GM12878 (cell line): ENCODE results near the gene ZDHHC7. TPM values are rescaled to one million over a fixed set of nuclear protein-coding genes. Genes with fewer than 3 reads are reported as not detected.
"Not testable (repeated sequence)": the region's sequence is repeated elsewhere in the genome, so short reads cannot be mapped to it uniquely, and the experiment has no call there.

Experiments
- ATAC-seq: fragments of 200-7000 bp; cut with Tn5 transposase; 3 replicates; pipeline ENCODE4 v1.9.1; 2020; ENCODE audit warnings: mild to moderate bottlenecking, moderate library complexity
- BruUV-seq: library from RNA; stranded (reverse); fragments of 400-500 nt; replicated peaks from 2 replicates; lab custom pipeline; 2021; lab: Mats Ljungman, UMichigan
- CTCF ChIA-PET: fragments of 300-600 bp; sonication (Branson Sonifier 250); formaldehyde crosslinking; extraction: SDS; loops from one replicate; lab custom pipeline; 2021; ENCODE audit warnings: inconsistent platforms; lab: Yijun Ruan, JAX
- POLR2A ChIA-PET: fragments of 350-600 bp; formaldehyde crosslinking; extraction: SDS; loops from one replicate; lab custom pipeline; 2021; ENCODE audit warnings: inconsistent platforms; lab: Charles Lee
- RAD21 ChIA-PET: fragments of 300-600 bp; sonication (Branson Sonifier 250); formaldehyde crosslinking; loops from one replicate; lab custom pipeline; 2023; ENCODE audit warnings: antibody characterized with exemption; ENCODE audit not compliant: unreplicated experiment; lab: Charles Lee
- SMC1A ChIA-PET: fragments of 300-600 bp; sonication (Branson Sonifier 250); formaldehyde crosslinking; loops from one replicate; lab custom pipeline; 2023; ENCODE audit not compliant: unreplicated experiment, uncharacterized antibody; lab: Charles Lee
- DNase-seq: peaks from one replicate; pipeline ENCODE4 v3.0.0-alpha.2; 2011; ENCODE audit warnings: low read depth, low spot score
- FAIRE-seq: peaks from 3 replicates; lab custom pipeline; 2011; peaks lifted over from hg19 to GRCh38; lab: Jason Lieb, UNC
- H2AFZ ChIP-seq: 2 replicates; pipeline ENCODE4 v1.6.0; 2011; ENCODE audit warnings: low read depth, low read length, control low read depth; ENCODE audit not compliant: control insufficient read depth
- H3K27ac ChIP-seq: 2 replicates; pipeline ENCODE4 v1.5.1; 2011; ENCODE audit warnings: control low read depth; ENCODE audit not compliant: control insufficient read depth, insufficient read depth
- H3K27me3 ChIP-seq, 2 experiments: replicated peaks in 1 of 2; 2 replicates each; pipeline versions ENCODE4 v1.6.0 to v1.6.1; 2011; ENCODE audit warnings: low read length in 1 of 2; ENCODE audit not compliant: control insufficient read depth in 2 of 2, insufficient read depth in 2 of 2
- H3K36me3 ChIP-seq, 2 experiments: 2 replicates each; pipeline ENCODE4 v1.5.1; 2011; ENCODE audit warnings: low read length in 1 of 2; ENCODE audit not compliant: control insufficient read depth in 2 of 2, insufficient read depth in 2 of 2
- H3K4me1 ChIP-seq: 2 replicates; pipeline ENCODE4 v1.6.1; 2011; ENCODE audit warnings: mild to moderate bottlenecking, low read length, moderate library complexity, mixed read lengths; ENCODE audit not compliant: control insufficient read depth, insufficient read depth
- H3K4me2 ChIP-seq: 2 replicates; pipeline ENCODE4 v1.6.0; 2011; ENCODE audit warnings: control low read depth; ENCODE audit not compliant: control insufficient read depth, insufficient read depth
- H3K4me3 ChIP-seq: fragments of 200-600 bp; sonication (generic); 2 replicates; pipeline ENCODE4 v1.5.1; 2016
- H3K79me2 ChIP-seq: 2 replicates; pipeline ENCODE4 v1.6.0; 2011; ENCODE audit warnings: low read length; ENCODE audit not compliant: control insufficient read depth, insufficient read depth
- H3K9ac ChIP-seq: 2 replicates; pipeline ENCODE4 v1.8.0; 2011; ENCODE audit warnings: low read length, control low read depth, mixed read lengths; ENCODE audit not compliant: control insufficient read depth, insufficient read depth
- H3K9me3 ChIP-seq: replicated peaks from 3 replicates; pipeline ENCODE4 v1.5.1; 2011; ENCODE audit warnings: mild to moderate bottlenecking, low read length; ENCODE audit not compliant: control insufficient read depth, insufficient read depth
- H4K20me1 ChIP-seq: 2 replicates; pipeline ENCODE4 v1.6.0; 2011; ENCODE audit not compliant: control insufficient read depth, insufficient read depth
- NKRF ChIP-seq: fragments of 450-650 bp; conservative IDR thresholded peaks from 2 replicates; pipeline ENCODE4 v1.6.1; 2017; ENCODE audit warnings: mild to moderate bottlenecking, moderate library complexity
- WGBS: methylation state at CpG from one replicate; pipeline ENCODE4 v1.1.6; 2016; ENCODE audit warnings: low lambda C conversion rate; ENCODE audit not compliant: insufficient replicate concordance, insufficient coverage; ENCODE audit errors: missing lambda C conversion rate; 5-methylcytosine and 5-hydroxymethylcytosine counted together
- in situ Hi-C: fragments of 300-500 bp; cut with MboI; formaldehyde crosslinking; loops from 9 replicates; pipeline ENCODE4 v1.14.3; 2018; ENCODE audit warnings: mixed read lengths
- intact Hi-C: fragments of 100-400 bp; cut with micrococcal nuclease; formaldehyde crosslinking; loops from one replicate; pipeline ENCODE4 v1.14.2; 2022; ENCODE audit not compliant: unreplicated experiment
- polyA plus RNA-seq, 11 experiments: library from polyadenylated mRNA; depleted of rRNA in 4 of 11; unstranded in 6 of 11; stranded (reverse) in 5 of 11; fragments of >200 nt; fragmentation: Nextera tagmentation in 4 of 11; fragmentation: Illumina TruSeq in 1 of 11; extraction: Ambion mirVana in 4 of 11; extraction: Trizol in 1 of 11; gene quantifications; 1 replicate in 1 of 11; 2 replicates in 10 of 11; pipeline versions ENCODE4 v1.2.1 to v1.2.3, GENCODE V29; 2011 to 2016; ENCODE audit warnings: inconsistent platforms in 2 of 11, missing spikeins in 2 of 11, low read depth in 1 of 11
- total RNA-seq, 4 experiments: library from RNA; depleted of rRNA in 3 of 4; stranded (reverse); fragments of >200 nt in 3 of 4; fragmentation: Illumina TruSeq in 1 of 4; extraction: Trizol in 1 of 4; gene quantifications; 2 replicates each; pipeline versions ENCODE4 v1.2.1 to v1.2.3, GENCODE V29; 2013 to 2021

ZDHHC7 gene
- total and polyA plus RNA-seq, 10 of the 15 experiments (the other 5 are each of a cell fraction or from before 2014, with no cell fraction given) = 0.87 to 26.0 (median 20.0) TPM

GRCh38 chr16:84940670-84941551, 70.4 kb downstream of the ZDHHC7 start (continued):
- TF ChIP-seq NKRF = no peak

GRCh38 chr16:84938616-84939015, 72.7 kb downstream of the ZDHHC7 start:
- SMC1A ChIA-PET = interaction anchor here (0.9 kb wide), 1 partner anchor 187 kb away, joined by 3 read pairs; no protein-coding TSS in a partner anchor
- DNase-seq, FAIRE-seq, POLR2A ChIA-PET, BruUV-seq, H3K9me3 ChIP-seq, H3K9ac ChIP-seq, H3K79me2 ChIP-seq, H3K27ac ChIP-seq, in situ Hi-C loops, H3K4me3 ChIP-seq, H4K20me1 ChIP-seq, H3K4me2 ChIP-seq, H3K36me3 ChIP-seq, H3K27me3 ChIP-seq, RAD21 ChIA-PET, ATAC-seq, intact Hi-C loops, H2AFZ ChIP-seq, H3K4me1 ChIP-seq: not testable (repeated sequence)
- 22% methylated on average over 5 of the region's 6 CpGs for WGBS
- CTCF ChIA-PET = interaction anchor here (0.7 kb wide), 1 partner anchor 20 kb away, joined by 3 read pairs; no protein-coding TSS in a partner anchor
